ENCODE results near the gene SLAMF7.

Gene SLAMF7

GRCh38 chr1:160801836-160802580 is 63.0 kb downstream of the SLAMF7 start:
- DNase-seq (ENCODE audit: low spot score) = no peak
- no peak for TF ChIP-seq CTCF (conservative IDR thresholded peaks at IDR 0.05; ENCODE audit: low read depth)
- POLR2A ChIA-PET (ENCODE audit: low non-redundant PET) = no interaction called here
- CTCF ChIA-PET = interaction anchor here (0.6 kb wide), 1 partner anchor 271 kb away, joined by 3 read pairs; no protein-coding TSS in a partner anchor
- H3K27ac ChIP-seq = no peak overlapping the region

Data from RWPE1 (cell line).